Neural progenitor cell (in vitro differentiated cells): ENCODE results near the gene TENT5C. TPM values are rescaled to one million over a fixed set of nuclear protein-coding genes. Genes with fewer than 3 reads are reported as not detected.

Experiments used
- DNase-seq: peaks from one replicate; pipeline ENCODE4 v3.0.0-alpha.2; 2016; ENCODE audit warnings: low spot score
- H2AFZ ChIP-seq: fragments of 200-600 bp; sonication (generic); replicated peaks from 2 replicates; pipeline ENCODE4 v1.6.1; 2016; ENCODE audit warnings: antibody characterized with exemption
- H3F3A ChIP-seq: fragments of 200-600 bp; sonication (generic); 2 replicates; pipeline ENCODE4 v1.6.1; 2016; ENCODE audit warnings: antibody characterized with exemption, low read depth
- H3K27ac ChIP-seq: fragments of 200-600 bp; sonication (generic); 2 replicates; pipeline ENCODE4 v1.5.1; 2016; ENCODE audit warnings: mild to moderate bottlenecking
- H3K27me3 ChIP-seq: fragments of 200-600 bp; sonication (generic); 2 replicates; pipeline ENCODE4 v1.6.1; 2016; ENCODE audit warnings: mild to moderate bottlenecking, moderate library complexity
- H3K36me3 ChIP-seq: fragments of 200-600 bp; sonication (generic); 2 replicates; pipeline ENCODE4 v1.5.1; 2016
- H3K4me1 ChIP-seq: fragments of 200-600 bp; sonication (generic); 2 replicates; pipeline ENCODE4 v1.6.1; 2016; ENCODE audit warnings: mixed run types
- H3K4me2 ChIP-seq: fragments of 200-600 bp; sonication (generic); 2 replicates; pipeline ENCODE4 v1.6.1; 2016
- H3K4me3 ChIP-seq: fragments of 200-600 bp; sonication (generic); 2 replicates; pipeline ENCODE4 v1.5.1; 2016
- H3K79me2 ChIP-seq: fragments of 200-600 bp; sonication (generic); 2 replicates; pipeline ENCODE4 v1.6.1; 2016; ENCODE audit warnings: low read depth
- H3K9ac ChIP-seq: fragments of 200-600 bp; sonication (generic); 2 replicates; pipeline ENCODE4 v1.6.1; 2016
- H3K9me3 ChIP-seq: fragments of 200-600 bp; sonication (generic); 2 replicates; pipeline ENCODE4 v1.5.1; 2016; ENCODE audit warnings: low read depth
- H4K20me1 ChIP-seq: fragments of 200-600 bp; sonication (generic); 2 replicates; pipeline ENCODE4 v1.6.1; 2016; ENCODE audit warnings: low read depth
- H3K27ac Mint-ChIP-seq: 3 replicates; pipeline ENCODE4 v1.8.0; 2021; ENCODE audit warnings: mixed read lengths
- H3K27me3 Mint-ChIP-seq: 2 replicates; pipeline ENCODE4 v1.8.0; 2022; ENCODE audit warnings: low read depth, mild to moderate bottlenecking, inconsistent platforms, moderate library complexity, mixed read lengths; ENCODE audit not compliant: insufficient read depth
- H3K36me3 Mint-ChIP-seq: 3 replicates; pipeline ENCODE4 v1.8.0; 2021; ENCODE audit warnings: mixed read lengths
- H3K4me1 Mint-ChIP-seq: 3 replicates; pipeline ENCODE4 v1.8.0; 2021; ENCODE audit warnings: mixed read lengths
- H3K4me3 Mint-ChIP-seq: 3 replicates; pipeline ENCODE4 v1.8.0; 2021; ENCODE audit warnings: mild to moderate bottlenecking, moderate library complexity, mixed read lengths
- H3K9me3 Mint-ChIP-seq: 3 replicates; pipeline ENCODE4 v1.8.0; 2020; ENCODE audit warnings: mixed read lengths
- CTCF ChIP-seq: fragments of 200-600 bp; sonication (generic); IDR thresholded peaks from 2 replicates; pipeline ENCODE4 v1.5.1; 2017; ENCODE audit warnings: antibody characterized with exemption, mild to moderate bottlenecking
- EZH2 ChIP-seq: fragments of 200-600 bp; sonication (generic); IDR thresholded peaks from 2 replicates; pipeline ENCODE4 v1.6.1; 2017; ENCODE audit warnings: antibody characterized with exemption, mild to moderate bottlenecking, moderate library complexity
- EZH2phosphoT487 ChIP-seq: fragments of 200-600 bp; sonication (generic); IDR thresholded peaks from 2 replicates; pipeline ENCODE4 v1.6.1; 2017; ENCODE audit warnings: antibody characterized with exemption
- total RNA-seq: library from RNA; depleted of rRNA; stranded (reverse); fragments of >200 nt; gene quantifications from 2 replicates; pipeline ENCODE4 v1.2.3, GENCODE V29; 2015; ENCODE audit warnings: low replicate concordance

TENT5C gene
- total RNA-seq, 1 donor from 2014 or later = 0.39 TPM

- TF ChIP-seq CTCF (no peak), EZH2 (no peak), EZH2phosphoT487 (no peak)
- H3K27ac Mint-ChIP-seq = no peak overlapping the region
- no peak overlapping the region for H3K27ac ChIP-seq
- no peak overlapping the region for H3K4me2 ChIP-seq
- H3K36me3 Mint-ChIP-seq = no peaks in the 10 kb centered on the region
- peaks cover 2% of the 10 kb centered on the region for H3K4me1 Mint-ChIP-seq
- H3K36me3 ChIP-seq = no peaks in the 10 kb centered on the region
- no peaks in the 10 kb centered on the region for H4K20me1 ChIP-seq
- no peak overlapping the region for H3K4me3 Mint-ChIP-seq
- H3K79me2 ChIP-seq = no peaks in the 10 kb centered on the region
- H3K9me3 Mint-ChIP-seq = no peaks in the 10 kb centered on the region
- H3K27me3 ChIP-seq = peaks cover 23% of the 10 kb centered on the region
- H3K27me3 Mint-ChIP-seq = peaks cover 5% of the 10 kb centered on the region
- H2AFZ ChIP-seq = no peak overlapping the region
- H3K9ac ChIP-seq = no peak overlapping the region
- H3F3A ChIP-seq = no peaks in the 10 kb centered on the region
- H3K9me3 ChIP-seq = no peaks in the 10 kb centered on the region
- no peak for DNase-seq
- no peaks in the 10 kb centered on the region for H3K4me1 ChIP-seq
- H3K4me3 ChIP-seq = no peak overlapping the region
Observed at GRCh38 chr1:117599286-117600221, 6.3 kb upstream of the TENT5C start.

GRCh38 chr1:117600325-117600943 is 5.4 kb upstream of the TENT5C start:
- Histone ChIP-seq H4K20me1 (no peaks in the 10 kb centered on the region), H3K27me3 (peaks cover 31% of the 10 kb centered on the region), H3K79me2 (no peaks in the 10 kb centered on the region), H3K36me3 (no peaks in the 10 kb centered on the region), H3K4me1 (no peaks in the 10 kb centered on the region), H3K4me2 (no peak overlapping the region), H3K27ac (no peak overlapping the region), H3K9me3 (no peaks in the 10 kb centered on the region), H2AFZ (no peak overlapping the region), H3K4me3 (no peak overlapping the region), H3K9ac (no peak overlapping the region), H3F3A (no peaks in the 10 kb centered on the region)
- DNase-seq = no peak
- peaks cover 4% of the 10 kb centered on the region for H3K4me1 Mint-ChIP-seq
- H3K27ac Mint-ChIP-seq = no peak overlapping the region
- no peaks in the 10 kb centered on the region for H3K36me3 Mint-ChIP-seq
- peaks cover 7% of the 10 kb centered on the region for H3K27me3 Mint-ChIP-seq
- no peak for TF ChIP-seq CTCF
- no peak for TF ChIP-seq EZH2phosphoT487
- no peaks in the 10 kb centered on the region for H3K9me3 Mint-ChIP-seq
- H3K4me3 Mint-ChIP-seq = no peak overlapping the region

- H3K27ac ChIP-seq = no peak overlapping the region
- H3K36me3 Mint-ChIP-seq = no peaks in the 10 kb centered on the region
- H3K79me2 ChIP-seq = no peaks in the 10 kb centered on the region
- TF ChIP-seq EZH2 (no peak), EZH2phosphoT487 (no peak), CTCF (no peak)
- H3K4me1 Mint-ChIP-seq = peaks cover 4% of the 10 kb centered on the region
- H2AFZ ChIP-seq = no peak overlapping the region
- H3K9me3 Mint-ChIP-seq = no peaks in the 10 kb centered on the region
- no peak overlapping the region for H3K27ac Mint-ChIP-seq
- no peak overlapping the region for H3K4me3 ChIP-seq
- no peaks in the 10 kb centered on the region for H4K20me1 ChIP-seq
- no peaks in the 10 kb centered on the region for H3K4me1 ChIP-seq
- no peaks in the 10 kb centered on the region for H3K36me3 ChIP-seq
- no peaks in the 10 kb centered on the region for H3K9me3 ChIP-seq
- peaks cover 7% of the 10 kb centered on the region for H3K27me3 Mint-ChIP-seq
- no peak overlapping the region for H3K4me2 ChIP-seq
- H3F3A ChIP-seq = no peaks in the 10 kb centered on the region
- H3K27me3 ChIP-seq = peaks cover 31% of the 10 kb centered on the region
- DNase-seq = no peak
- no peak overlapping the region for H3K9ac ChIP-seq
- no peak overlapping the region for H3K4me3 Mint-ChIP-seq
Observed at GRCh38 chr1:117600966-117601365, 4.9 kb upstream of the TENT5C start.
